Smooth muscle cell (in vitro differentiated cells): ENCODE results near the gene KLRF1. TPM values are rescaled to one million over a fixed set of nuclear protein-coding genes. Genes with fewer than 3 reads are reported as not detected.
"Not testable (repeated sequence)": the region's sequence is repeated elsewhere in the genome, so short reads cannot be mapped to it uniquely, and the experiment has no call there.

Experiments used
- DNase-seq: peaks from one replicate; lab custom pipeline; 2025; ENCODE audit not compliant: unreplicated experiment; lab: John Stamatoyannopoulos, UW
- H2AFZ ChIP-seq: fragments of 200-600 bp; sonication (generic); 2 replicates; pipeline ENCODE4 v1.6.0; 2016; ENCODE audit warnings: antibody characterized with exemption, low read depth, mild to moderate bottlenecking
- H3F3A ChIP-seq: fragments of 200-600 bp; sonication (generic); 2 replicates; pipeline ENCODE4 v1.6.0; 2017; ENCODE audit warnings: antibody characterized with exemption, low read depth
- H3K27ac ChIP-seq: fragments of 200-600 bp; sonication (generic); 2 replicates; pipeline ENCODE4 v1.5.1; 2016; ENCODE audit warnings: low read depth, mild to moderate bottlenecking
- H3K27me3 ChIP-seq: fragments of 200-600 bp; sonication (generic); 2 replicates; pipeline ENCODE4 v1.6.1; 2016; ENCODE audit warnings: low read depth, mild to moderate bottlenecking
- H3K36me3 ChIP-seq: fragments of 200-600 bp; sonication (generic); 2 replicates; pipeline ENCODE4 v1.5.1; 2016; ENCODE audit warnings: low read depth
- H3K4me1 ChIP-seq: fragments of 200-600 bp; sonication (generic); 2 replicates; pipeline ENCODE4 v1.5.1; 2016; ENCODE audit warnings: low read depth
- H3K4me2 ChIP-seq: fragments of 200-600 bp; sonication (generic); 2 replicates; pipeline ENCODE4 v1.6.0; 2016; ENCODE audit warnings: mild to moderate bottlenecking
- H3K4me3 ChIP-seq: fragments of 200-600 bp; sonication (generic); 2 replicates; pipeline ENCODE4 v1.5.1; 2016; ENCODE audit warnings: mild to moderate bottlenecking
- H3K79me2 ChIP-seq: fragments of 200-600 bp; sonication (generic); 2 replicates; pipeline ENCODE4 v1.6.0; 2016; ENCODE audit warnings: low read depth, mild to moderate bottlenecking
- H3K9ac ChIP-seq: fragments of 200-600 bp; sonication (generic); 2 replicates; pipeline ENCODE4 v1.6.0; 2016; ENCODE audit warnings: low read depth
- H3K9me3 ChIP-seq: fragments of 200-600 bp; sonication (generic); replicated peaks from 2 replicates; pipeline ENCODE4 v1.5.1; 2016; ENCODE audit warnings: low read depth
- H4K20me1 ChIP-seq: fragments of 200-600 bp; sonication (generic); 2 replicates; pipeline ENCODE4 v1.6.0; 2016; ENCODE audit warnings: low read depth
- CTCF ChIP-seq: fragments of 200-600 bp; sonication (generic); IDR thresholded peaks from 2 replicates; pipeline ENCODE4 v1.5.1; 2017; ENCODE audit warnings: borderline replicate concordance, mild to moderate bottlenecking, antibody characterized with exemption; ENCODE audit not compliant: insufficient read depth, poor library complexity, severe bottlenecking
- WGBS: methylation state at CpG from one replicate; pipeline ENCODE4 v1.1.7; 2016; ENCODE audit warnings: low lambda C conversion rate; 5-methylcytosine and 5-hydroxymethylcytosine counted together
- polyA plus RNA-seq: library from polyadenylated mRNA; unstranded; fragments of >200 nt; fragmentation: Nextera tagmentation; extraction: Ambion mirVana; gene quantifications from 2 replicates; pipeline ENCODE4 v1.2.1, GENCODE V29; 2016
- total RNA-seq: library from RNA; depleted of rRNA; stranded (reverse); fragments of >200 nt; gene quantifications from 2 replicates; pipeline ENCODE4 v1.2.3, GENCODE V29; 2014

KLRF1 gene
- total and polyA plus RNA-seq, 2 experiments from 2014 or later: not detected

GRCh38 chr12:9870286-9870866, 43.1 kb downstream of the KLRF1 start:
- TF ChIP-seq CTCF: no peak
- H4K20me1 ChIP-seq: no peaks in the 10 kb centered on the region
- peak overlapping the region; percentile 78 for H3K4me2 ChIP-seq
- H3K4me1 ChIP-seq: peaks cover 35% of the 10 kb centered on the region
- peak overlapping the region; percentile 44 for H3K4me3 ChIP-seq
- peak overlapping the region; percentile 53 for H3K9ac ChIP-seq
- peaks cover 11% of the 10 kb centered on the region for H3F3A ChIP-seq
- H2AFZ ChIP-seq: peak overlapping the region; percentile 90
- WGBS: 67% methylated on average over 2 of the region's 2 CpGs
- no peak for DNase-seq
- H3K27me3 ChIP-seq: no peaks in the 10 kb centered on the region
- no peaks in the 10 kb centered on the region for H3K36me3 ChIP-seq
- no peaks in the 10 kb centered on the region for H3K79me2 ChIP-seq
- no peaks in the 10 kb centered on the region for H3K9me3 ChIP-seq
- peak overlapping the region; percentile 76 for H3K27ac ChIP-seq

DNA sequence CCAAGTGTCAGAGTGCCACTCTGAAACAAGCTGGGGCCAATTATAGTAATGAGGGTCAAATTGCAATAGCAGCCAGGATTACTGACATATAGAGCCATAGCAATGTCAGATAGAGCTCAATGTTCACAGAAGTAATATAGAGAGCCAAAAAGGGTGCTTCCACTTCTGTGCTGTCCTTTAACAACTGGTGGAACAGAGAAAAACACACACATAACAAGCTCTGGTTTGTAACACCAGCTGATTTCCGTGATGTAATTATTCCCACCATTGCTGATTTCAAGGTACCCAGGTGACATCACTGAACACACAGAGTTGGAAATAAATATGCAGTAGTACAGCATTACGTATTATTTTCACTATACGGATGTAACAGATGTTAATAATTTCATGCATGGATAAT, 44.9 kb downstream of the KLRF1 start:
- H3K27me3 ChIP-seq: no peaks in the 10 kb centered on the region
- peak overlapping the region; percentile 29 for H3K27ac ChIP-seq
- no peaks in the 10 kb centered on the region for H3K36me3 ChIP-seq
- no peak for TF ChIP-seq CTCF
- H3F3A ChIP-seq: peaks cover 11% of the 10 kb centered on the region
- no peaks in the 10 kb centered on the region for H3K9me3 ChIP-seq
- H3K9ac ChIP-seq: no peak overlapping the region
- peak overlapping the region; percentile 77 for H3K4me2 ChIP-seq
- no peak overlapping the region for H3K4me3 ChIP-seq
- DNase-seq: no peak
- H4K20me1 ChIP-seq: no peaks in the 10 kb centered on the region
- 69% methylated on average over 3 of the region's 3 CpGs for WGBS
- peak overlapping the region; percentile 42 for H2AFZ ChIP-seq
- peaks cover 35% of the 10 kb centered on the region for H3K4me1 ChIP-seq
- no peaks in the 10 kb centered on the region for H3K79me2 ChIP-seq

DNA sequence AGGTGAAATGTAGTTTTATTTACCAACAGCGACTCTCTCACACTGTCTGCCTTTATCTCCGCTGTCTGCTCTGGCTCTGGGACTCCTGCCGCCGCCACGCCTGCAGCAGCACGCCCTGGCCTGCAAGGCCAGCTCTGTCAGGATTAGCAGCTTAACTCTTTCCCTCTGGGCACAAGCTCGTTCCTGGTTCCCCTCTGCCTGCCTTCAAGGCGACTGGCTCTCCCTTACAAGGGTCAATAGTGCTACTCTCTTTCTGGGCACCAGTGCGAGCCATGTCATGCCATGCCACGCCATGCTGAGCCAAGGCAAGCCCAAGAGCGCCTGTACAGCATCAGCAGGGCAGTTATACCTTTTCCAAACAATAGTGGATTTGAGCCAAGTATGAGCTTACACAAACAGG, 45.5 kb downstream of the KLRF1 start:
- H3K79me2 ChIP-seq: no peaks in the 10 kb centered on the region
- no peaks in the 10 kb centered on the region for H3K9me3 ChIP-seq
- peaks cover 35% of the 10 kb centered on the region for H3K4me1 ChIP-seq
- H3K36me3 ChIP-seq: no peaks in the 10 kb centered on the region
- DNase-seq: no peak
- no peak for TF ChIP-seq CTCF
- peak overlapping the region; percentile 42 for H2AFZ ChIP-seq
- H3K4me3 ChIP-seq: no peak overlapping the region
- H3K27me3 ChIP-seq: no peaks in the 10 kb centered on the region
- no peaks in the 10 kb centered on the region for H4K20me1 ChIP-seq
- WGBS: 35% methylated on average over 11 of the region's 11 CpGs
- H3K27ac ChIP-seq: peak overlapping the region; percentile 40
- H3K4me2 ChIP-seq: peak overlapping the region; percentile 77
- no peak overlapping the region for H3K9ac ChIP-seq
- peaks cover 11% of the 10 kb centered on the region for H3F3A ChIP-seq

GRCh38 chr12:9876120-9876519, 48.8 kb downstream of the KLRF1 start:
- not testable (repeated sequence) for H3K79me2 ChIP-seq, H3K9ac ChIP-seq, H3K9me3 ChIP-seq, H3K27me3 ChIP-seq, H3K4me2 ChIP-seq, H3K36me3 ChIP-seq, H3K27ac ChIP-seq, H3F3A ChIP-seq, H2AFZ ChIP-seq, DNase-seq, H4K20me1 ChIP-seq, H3K4me3 ChIP-seq
- peaks cover 14% of the 10 kb centered on the region for H3K4me1 ChIP-seq
- WGBS: over 99% methylated on average over 21 of the region's 26 CpGs
